Adipose tissue (tissue), 3 donors: ENCODE data around the gene SYNDIG1. TPM values are rescaled to one million over a fixed set of nuclear protein-coding genes. Genes with fewer than 3 reads are reported as not detected.

Source experiments
- H3K27ac ChIP-seq: one replicate; pipeline ENCODE4 v1.5.1; 2013; ENCODE audit warnings: low read depth, low read length
- WGBS, 3 donors: extraction: QIAGEN DNeasy Blood & Tissue Kit; methylation state at CpG; one replicate each; pipeline ENCODE4 v1.1.7; 2013; 5-methylcytosine and 5-hydroxymethylcytosine counted together
- polyA plus RNA-seq, 3 donors: library from polyadenylated mRNA; stranded (reverse); fragments of 200-250 nt; gene quantifications; one replicate each; pipeline ENCODE4 v1.2.3, GENCODE V29; 2013
- donor health status: healthy with polysubstance abuse.
- donor health status: Bipolar disorder and iron deficiency.
- donor health status: healthy.

The SYNDIG1 gene
- polyA plus RNA-seq, 3 donors: 0.07 to 0.10 TPM; not detected in 1

GRCh38 chr20:24627926-24628325, 158.5 kb downstream of the SYNDIG1 start:
- 23 to 69% (median 39%) methylated on average over 12 of the region's 12 CpGs for WGBS, 3 donors
- no peak overlapping the region for H3K27ac ChIP-seq

DNA sequence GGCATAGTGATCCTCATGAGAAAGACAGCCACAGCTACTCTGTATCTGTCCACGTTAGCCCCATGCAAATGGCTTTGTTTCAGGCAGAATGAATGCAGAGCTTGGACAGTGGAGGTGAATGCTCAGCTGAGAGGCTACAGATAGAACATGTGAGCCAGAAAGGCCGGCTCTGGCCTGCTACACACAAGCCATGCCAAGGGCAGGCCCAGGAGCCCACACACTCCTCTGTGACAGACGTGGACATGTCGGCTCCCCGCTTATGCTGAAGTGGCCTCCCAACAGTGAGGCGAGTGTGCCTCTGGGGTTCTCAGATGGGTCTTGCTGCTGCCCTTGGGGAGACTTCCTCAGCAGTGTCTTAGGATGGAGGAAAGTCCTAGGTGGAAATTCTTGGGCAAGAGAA, 159.6 kb downstream of the SYNDIG1 start:
- no peak overlapping the region for H3K27ac ChIP-seq
- 84 to 91% (median 91%) methylated on average over 6 of the region's 6 CpGs for WGBS, 3 donors

DNA sequence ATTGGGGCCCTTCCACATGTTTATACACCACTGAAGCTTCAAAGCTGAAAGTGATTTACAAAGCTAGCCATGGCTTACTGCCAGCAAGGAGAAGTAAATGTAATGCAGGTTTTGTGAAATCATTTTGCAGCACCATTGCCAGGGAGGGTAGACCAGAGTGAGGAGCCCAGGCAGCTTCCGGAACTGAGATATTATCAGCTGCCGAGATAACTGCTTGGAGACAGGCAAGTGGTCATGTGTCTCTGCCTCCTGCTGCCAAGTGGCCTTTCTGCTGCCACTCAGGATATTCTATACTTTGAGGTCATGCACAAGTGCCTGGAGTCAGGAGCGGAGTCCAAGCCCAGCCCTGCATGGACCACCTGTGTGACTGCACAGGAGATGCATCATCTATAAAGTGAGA, 160.2 kb downstream of the SYNDIG1 start:
- H3K27ac ChIP-seq: no peak overlapping the region
- 39 to 56% (median 50%) methylated on average over 3 of the region's 3 CpGs for WGBS, 3 donors

DNA sequence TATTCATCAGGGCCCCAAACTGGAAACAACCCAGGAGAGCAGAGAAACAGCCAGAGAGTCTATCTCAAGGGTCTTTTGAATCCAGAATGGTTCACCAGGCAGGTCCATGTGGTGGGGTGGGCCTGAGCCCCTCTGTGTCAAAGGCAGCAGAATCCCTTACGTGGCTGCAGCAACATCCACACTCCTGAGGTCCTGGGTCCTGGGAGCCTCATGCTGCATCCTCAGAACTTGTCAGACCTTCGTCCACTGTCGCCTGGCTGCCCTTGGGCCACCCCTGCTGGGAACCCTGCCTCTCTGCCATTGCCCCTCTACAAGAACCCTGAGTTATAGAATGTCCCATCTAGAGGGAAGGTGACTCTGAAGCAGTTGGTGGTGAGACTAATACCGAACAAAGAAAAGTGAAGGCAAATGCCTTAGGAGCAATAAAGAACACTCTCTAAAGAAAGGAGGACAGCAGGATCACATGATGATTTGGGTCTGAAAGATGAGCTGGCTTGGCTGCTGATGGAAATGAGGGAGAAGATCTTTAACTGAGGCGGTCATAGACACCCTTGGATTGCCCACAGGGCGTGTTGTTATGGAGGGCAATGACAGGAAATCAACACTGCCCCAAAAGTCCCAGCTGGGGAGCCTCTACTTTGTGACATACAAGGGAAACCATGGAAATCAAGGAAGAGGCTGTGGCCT, 161.2 kb downstream of the SYNDIG1 start:
- H3K27ac ChIP-seq: no peak overlapping the region
- WGBS, 3 donors: 86 to 98% (median 89%) methylated on average over 6 of the region's 6 CpGs

- no peak overlapping the region for H3K27ac ChIP-seq
- 92 to 97% (median 93%) methylated on average over 11 of the region's 11 CpGs for WGBS, 3 donors
Observed at GRCh38 chr20:24631173-24631505, 161.7 kb downstream of the SYNDIG1 start.

DNA sequence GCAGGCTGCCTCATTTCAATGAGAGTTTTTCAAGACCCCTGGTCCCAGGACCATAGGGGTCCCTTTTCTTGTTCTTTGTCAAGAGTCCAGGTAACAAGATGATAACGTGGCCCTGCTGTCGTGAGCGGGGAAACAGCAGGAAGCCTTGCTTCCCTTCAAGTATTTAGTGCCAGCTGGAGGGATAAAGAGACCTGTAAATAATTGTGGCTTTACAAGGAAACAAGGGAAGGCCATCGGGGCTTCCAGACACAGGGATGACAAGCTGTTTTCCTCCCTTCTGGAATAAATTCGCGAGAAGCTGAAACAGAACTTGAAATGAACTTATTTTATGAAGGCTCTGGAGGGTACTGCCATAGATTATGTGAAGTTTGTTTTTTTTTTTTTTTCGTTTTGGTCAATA, 163.2 kb downstream of the SYNDIG1 start:
- 62 to 64% (median 64%) methylated on average over 7 of the region's 7 CpGs for WGBS, 3 donors

DNA sequence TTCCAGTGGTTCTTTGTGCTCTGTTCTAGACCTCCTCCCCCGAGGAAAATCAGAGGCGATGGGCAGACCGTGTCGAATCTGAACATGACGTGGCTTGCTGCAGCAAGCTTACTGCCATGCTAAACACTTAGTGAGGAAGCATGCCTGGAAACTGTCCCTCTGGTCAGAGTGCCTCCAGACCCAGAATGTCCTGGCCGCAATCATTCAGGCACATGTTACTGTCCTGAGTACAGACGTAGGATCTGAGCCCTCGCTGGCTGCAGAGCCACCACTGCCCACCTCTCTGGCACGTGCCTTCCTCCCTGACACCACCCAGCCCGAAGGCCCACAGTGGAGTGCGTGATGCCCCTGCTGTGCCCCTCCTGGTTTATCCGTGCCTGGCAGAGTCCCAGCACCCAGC, 163.6 kb downstream of the SYNDIG1 start:
- H3K27ac ChIP-seq: no peak overlapping the region
- 74 to 87% (median 82%) methylated on average over 12 of the region's 12 CpGs for WGBS, 3 donors

More for the DNA sequence above, 163.2 kb downstream of the SYNDIG1 start:
- H3K27ac ChIP-seq: no peak overlapping the region

DNA sequence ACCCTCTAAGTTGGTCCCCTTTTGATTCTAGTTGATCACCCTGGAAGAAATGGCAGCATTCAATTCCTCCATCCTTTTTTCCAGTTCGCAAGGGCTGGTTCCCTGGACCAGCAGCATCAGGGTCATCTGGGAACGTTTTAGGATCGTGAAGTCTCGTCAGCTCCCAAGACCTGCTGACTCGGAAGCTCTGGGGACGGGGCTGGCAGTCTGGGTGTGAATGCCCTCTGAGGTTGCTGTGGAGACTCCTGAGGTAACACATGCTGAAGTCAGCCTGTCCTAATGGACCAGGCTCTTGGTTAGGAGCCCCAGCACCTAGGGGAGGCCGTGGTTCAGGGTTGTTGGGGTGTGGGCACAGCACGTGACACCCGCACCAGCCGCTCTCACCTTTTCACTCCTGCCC, 164.1 kb downstream of the SYNDIG1 start:
- 64 to 91% (median 90%) methylated on average over 10 of the region's 10 CpGs for WGBS, 3 donors
- H3K27ac ChIP-seq: no peak overlapping the region

DNA sequence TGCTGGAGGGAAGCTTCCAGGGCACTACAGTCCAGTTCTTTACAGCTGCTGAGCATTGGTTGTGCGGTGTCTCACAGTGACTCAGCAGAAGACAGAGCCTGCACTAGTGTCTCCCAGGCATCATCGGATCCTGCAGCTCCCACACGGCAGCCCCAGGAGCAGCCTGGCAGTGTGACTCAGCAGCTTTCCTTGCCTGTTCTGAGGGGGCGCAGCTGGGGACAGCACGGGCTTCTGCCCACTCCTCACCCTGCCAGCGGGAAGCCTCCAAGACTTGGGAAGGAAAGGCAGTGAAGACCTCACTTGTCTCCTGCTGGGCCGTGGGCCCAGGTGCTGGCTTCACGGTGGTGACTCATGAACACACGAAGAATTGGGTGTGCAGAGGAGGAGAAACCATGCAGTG, 165.4 kb downstream of the SYNDIG1 start:
- 43 to 63% (median 49%) methylated on average over 9 of the region's 9 CpGs for WGBS, 3 donors
- H3K27ac ChIP-seq: no peak overlapping the region

GRCh38 chr20:24636626-24637025, 167.2 kb downstream of the SYNDIG1 start:
- H3K27ac ChIP-seq: no peak overlapping the region
- 63 to 85% (median 82%) methylated on average over 2 of the region's 2 CpGs for WGBS, 3 donors

DNA sequence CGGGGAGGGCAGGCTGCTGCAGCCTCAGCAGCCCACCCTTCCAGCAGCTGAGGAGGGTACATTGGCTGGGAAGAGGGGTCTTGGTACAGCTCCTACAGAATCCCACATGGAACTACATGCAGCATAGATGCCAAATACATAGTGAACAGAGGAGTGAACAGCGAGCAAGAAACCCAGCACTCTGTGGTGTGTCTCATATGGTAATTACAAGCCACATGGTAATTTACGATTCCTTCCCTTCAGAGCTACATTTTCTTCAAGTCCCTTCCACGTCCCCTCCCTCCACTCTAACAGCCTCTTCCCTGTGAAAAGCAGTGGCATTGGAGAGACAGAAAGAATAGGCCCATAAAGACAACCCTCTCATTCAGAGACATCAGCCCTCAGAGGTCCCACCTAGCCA, 167.7 kb downstream of the SYNDIG1 start:
- 72 to 81% (median 76%) methylated on average over 4 of the region's 4 CpGs for WGBS, 3 donors

GRCh38 chr20:24637941-24638340, 168.5 kb downstream of the SYNDIG1 start:
- H3K27ac ChIP-seq: no peak overlapping the region
- WGBS, 3 donors: 73 to 84% (median 82%) methylated on average over 6 of the region's 6 CpGs

More for the DNA sequence above, 167.7 kb downstream of the SYNDIG1 start:
- H3K27ac ChIP-seq: no peak overlapping the region

DNA sequence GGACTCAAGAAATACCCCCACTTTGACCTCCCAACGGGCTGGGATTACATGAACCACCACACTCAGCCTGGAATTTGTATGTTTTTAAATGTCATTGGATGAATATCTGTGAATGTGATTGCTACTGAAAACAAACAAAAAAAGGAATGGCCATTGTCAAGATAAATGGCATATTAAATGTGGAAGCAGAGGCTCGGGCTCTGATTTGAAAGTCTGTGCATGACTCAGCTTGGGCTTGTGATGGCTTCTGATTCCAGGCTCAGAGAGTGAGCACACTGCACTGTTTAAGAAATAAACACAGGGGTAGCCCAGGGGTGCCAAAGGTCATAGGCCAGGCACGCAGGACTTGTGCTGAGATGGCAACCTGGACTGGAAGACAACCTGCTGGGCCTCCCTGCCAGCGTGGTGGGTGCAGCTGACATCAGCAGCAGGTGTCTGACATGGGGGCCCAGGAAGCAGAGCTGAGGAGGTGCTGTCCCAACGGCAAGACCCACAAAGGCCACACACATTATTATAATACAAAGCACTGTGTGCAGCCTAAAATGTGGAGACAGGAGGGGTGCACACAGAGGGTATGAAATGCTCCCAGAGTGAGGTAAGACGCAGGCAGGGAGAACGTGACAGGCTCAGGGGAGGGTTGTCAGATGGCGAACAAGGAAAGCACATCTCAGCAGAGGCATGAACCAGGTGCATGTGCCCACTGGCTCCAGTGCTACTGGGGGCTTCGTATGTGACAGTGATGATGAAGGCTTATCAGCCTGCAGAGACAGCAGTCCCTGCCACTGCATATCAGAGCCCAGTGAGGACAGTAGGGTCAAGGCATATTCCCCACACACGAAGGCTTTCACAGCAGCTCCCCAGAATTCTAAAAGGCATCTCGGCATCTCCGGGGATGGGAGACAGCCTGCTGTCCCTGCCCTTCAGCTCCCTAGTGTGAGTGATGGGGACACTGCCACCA, 169.4 kb downstream of the SYNDIG1 start:
- 59 to 68% (median 59%) methylated on average over 12 of the region's 12 CpGs for WGBS, 3 donors
- no peak overlapping the region for H3K27ac ChIP-seq

DNA sequence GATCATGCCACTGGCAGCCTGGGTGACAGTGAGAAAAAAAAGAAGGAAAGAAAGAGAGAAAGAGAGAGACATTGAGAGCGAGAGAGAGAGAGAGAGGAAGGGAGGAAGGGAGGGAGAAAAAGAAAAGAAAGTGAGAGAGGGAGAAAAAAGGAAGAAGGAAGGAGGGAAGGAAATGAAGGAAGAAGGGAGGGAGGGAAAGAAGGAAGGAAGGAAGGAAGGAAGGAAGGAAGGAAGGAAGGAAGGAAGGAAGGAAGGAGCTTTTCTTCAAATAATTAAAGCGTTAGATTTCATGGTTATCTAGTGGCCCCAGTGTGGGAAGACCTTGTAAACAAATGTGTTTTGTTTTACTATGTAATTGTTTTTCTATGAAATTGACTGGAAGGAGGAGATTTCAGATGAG, 170.8 kb downstream of the SYNDIG1 start:
- 62 to 85% (median 74%) methylated on average over 2 of the region's 2 CpGs for WGBS, 3 donors
- no peak overlapping the region for H3K27ac ChIP-seq

DNA sequence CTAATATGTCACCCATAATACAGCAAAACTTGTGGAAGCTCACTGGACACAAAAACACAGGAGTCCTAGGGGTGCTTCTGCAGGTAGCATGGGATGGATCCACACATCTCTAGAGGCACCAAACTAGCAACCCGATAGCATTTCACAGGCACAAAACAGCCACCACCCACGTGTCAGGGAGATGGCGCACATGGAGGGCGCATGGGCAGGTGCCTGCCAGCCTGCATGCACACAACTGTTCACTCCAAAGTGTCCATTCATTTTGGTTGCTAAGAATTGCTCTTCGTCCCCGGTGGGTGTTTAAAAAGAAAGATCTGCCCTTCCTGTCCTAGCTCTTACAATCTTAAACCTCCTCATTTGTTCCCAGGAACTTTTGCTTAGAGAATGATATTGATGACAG, 171.3 kb downstream of the SYNDIG1 start:
- WGBS, 3 donors: 88 to 94% (median 88%) methylated on average over 6 of the region's 6 CpGs
- H3K27ac ChIP-seq: no peak overlapping the region

- WGBS, 3 donors: 87 to 100% (median 93%) methylated on average over 2 of the region's 2 CpGs
- no peak overlapping the region for H3K27ac ChIP-seq
Observed at GRCh38 chr20:24643731-24644626, 174.6 kb downstream of the SYNDIG1 start.

GRCh38 chr20:24646321-24646720, 176.9 kb downstream of the SYNDIG1 start:
- no peak overlapping the region for H3K27ac ChIP-seq
- 57 to 77% (median 61%) methylated on average over 10 of the region's 10 CpGs for WGBS, 3 donors

GRCh38 chr20:24647713-24648112, 178.3 kb downstream of the SYNDIG1 start:
- 69 to 94% (median 84%) methylated on average over 2 of the region's 2 CpGs for WGBS, 3 donors

GRCh38 chr20:24648481-24648880, 179.1 kb downstream of the SYNDIG1 start:
- 44 to 75% (median 62%) methylated on average over 4 of the region's 4 CpGs for WGBS, 3 donors
- H3K27ac ChIP-seq: no peak overlapping the region

More at GRCh38 chr20:24647713-24648112, 178.3 kb downstream of the SYNDIG1 start:
- H3K27ac ChIP-seq: no peak overlapping the region
